Esophagus squamous epithelium (tissue), 5 donors: ENCODE measurements around the gene IQSEC1. TPM values are rescaled to one million over a fixed set of nuclear protein-coding genes. Genes with fewer than 3 reads are reported as not detected.

ENCODE experiments used
- DNase-seq: peaks from one replicate; lab custom pipeline; 2025; lab: John Stamatoyannopoulos, UW
- H3K27ac ChIP-seq, 4 donors: fragments of 200-600 bp; sonication (generic); one replicate each; pipeline ENCODE4 v1.5.1; 2016 to 2019; ENCODE audit warnings: mild to moderate bottlenecking in 1 of 4
- H3K27me3 ChIP-seq, 4 donors: fragments of 200-600 bp; sonication (generic); 1 replicate in 3 of 4; 2 replicates in 1 of 4; pipeline versions ENCODE4 v1.5.1 to v1.6.0; 2017 to 2021; ENCODE audit warnings: antibody characterized with exemption in 1 of 4
- H3K36me3 ChIP-seq, 3 donors: fragments of 200-600 bp; sonication (generic); one replicate each; pipeline ENCODE4 v1.5.1; 2016 to 2019
- H3K4me1 ChIP-seq, 3 donors: fragments of 200-600 bp; sonication (generic); one replicate each; pipeline ENCODE4 v1.5.1; 2017 to 2019
- H3K4me3 ChIP-seq, 4 donors: fragments of 200-600 bp; sonication (generic); 1 replicate in 3 of 4; 2 replicates in 1 of 4; pipeline ENCODE4 v1.5.1; 2016 to 2019; ENCODE audit warnings: mild to moderate bottlenecking in 2 of 4, moderate library complexity in 1 of 4
- H3K9me3 ChIP-seq, 3 donors: fragments of 200-600 bp; sonication (generic); one replicate each; pipeline ENCODE4 v1.5.1; 2016 to 2019
- CTCF ChIP-seq, 6 experiments: fragments of 450-650 bp in 4 of 6; fragments of 200-600 bp in 2 of 6; sonication (generic) in 2 of 6; IDR thresholded peaks; one replicate each; pipeline ENCODE4 v1.5.1; 2016 to 2019; ENCODE audit warnings: antibody characterized with exemption in 6 of 6, mild to moderate bottlenecking in 4 of 6, moderate library complexity in 4 of 6
- POLR2A ChIP-seq, 4 donors: fragments of 450-650 bp; IDR thresholded peaks; one replicate each; pipeline ENCODE4 v1.6.1; 2017; ENCODE audit warnings: antibody characterized with exemption in 4 of 4, mild to moderate bottlenecking in 4 of 4, moderate library complexity in 3 of 4
- WGBS, 2 donors: methylation state at CpG; one replicate each; pipeline ENCODE4 v1.1.5; 2018; 5-methylcytosine and 5-hydroxymethylcytosine counted together
- intact Hi-C: fragments of 100-400 bp; cut with DNase I; formaldehyde crosslinking; loops from one replicate; pipeline ENCODE4 v1.15.0; 2022
- total RNA-seq, 4 donors: library from RNA; depleted of rRNA; stranded (reverse); fragments of >200 nt; gene quantifications; one replicate each; pipeline ENCODE4 v1.1.0, GENCODE V29; 2016
- donor health status: DM: yes; HTN: yes; CAD: no.

IQSEC1 gene
- total RNA-seq, 4 donors from 2014 or later = 7.3 to 27.1 (median 10.7) TPM

DNA sequence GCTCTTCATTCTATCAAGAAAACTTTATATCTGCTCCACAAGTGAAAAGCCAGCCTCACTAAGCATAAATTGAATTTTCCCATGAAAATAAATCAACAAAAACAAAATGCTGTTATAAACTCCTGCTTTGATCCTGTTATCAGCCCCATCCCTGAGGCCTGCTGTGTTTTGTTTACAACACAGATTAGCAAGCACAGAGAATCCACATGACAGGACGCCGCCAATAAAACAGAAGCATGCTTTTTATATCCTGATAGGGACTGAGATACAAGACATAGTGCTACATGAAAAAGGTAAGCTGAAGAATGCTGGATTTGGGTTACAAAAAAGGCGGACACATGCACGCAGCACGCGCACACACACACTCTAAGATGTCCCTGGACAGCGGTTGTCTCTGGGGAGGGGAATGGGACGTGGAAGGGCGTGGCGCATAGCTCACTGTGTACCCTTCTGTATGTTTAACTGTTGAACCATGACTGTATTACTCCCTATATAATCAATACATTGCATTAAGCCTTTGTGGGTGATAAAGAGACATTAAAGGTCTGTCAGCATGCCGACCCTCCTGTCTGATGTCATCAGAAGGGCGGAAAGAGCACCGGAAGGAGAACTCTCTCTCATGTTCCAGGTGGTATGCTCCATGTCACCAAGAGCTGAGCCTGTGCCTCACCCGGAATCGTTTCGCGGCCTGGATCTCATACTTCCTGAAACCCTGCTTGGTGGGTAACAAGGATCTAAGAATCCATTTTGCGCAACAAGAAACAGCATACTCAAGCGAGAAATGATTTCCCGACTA is 93.9 kb downstream of the IQSEC1 start:
- intact Hi-C loops = no loop called here
- no peak overlapping the region for H3K4me3 ChIP-seq
- TF ChIP-seq POLR2A (IDR thresholded peaks at IDR 0.05) = no peak
- TF ChIP-seq CTCF (IDR thresholded peaks at IDR 0.05) = no peak
- peaks cover 0 to 5% (median 0%) of the 10 kb centered on the region in 3 donors for H3K4me1 ChIP-seq
- H3K36me3 ChIP-seq = no peaks in the 10 kb centered on the region
- no peaks in the 10 kb centered on the region for H3K9me3 ChIP-seq
- WGBS, 2 donors = 88 to 90% methylated on average over 17 to 20 of the region's 20 CpGs
- no peak for DNase-seq
- H3K27me3 ChIP-seq = no peaks in the 10 kb centered on the region
- no peak overlapping the region for H3K27ac ChIP-seq

- 77 to 83% methylated on average over 4 of the region's 4 CpGs for WGBS, 2 donors
- no peaks in the 10 kb centered on the region for H3K27me3 ChIP-seq
- intact Hi-C loops = no loop called here
- H3K27ac ChIP-seq = no peak overlapping the region
- no peak for DNase-seq
- no peak overlapping the region for H3K4me3 ChIP-seq
- H3K36me3 ChIP-seq = no peaks in the 10 kb centered on the region
- no peaks in the 10 kb centered on the region for H3K9me3 ChIP-seq
- H3K4me1 ChIP-seq = no peaks in the 10 kb centered on the region
- no peak for TF ChIP-seq CTCF (IDR thresholded peaks at IDR 0.05)
- no peak for TF ChIP-seq POLR2A (IDR thresholded peaks at IDR 0.05)
Measured at GRCh38 chr3:12978682-12979081, 94.5 kb downstream of the IQSEC1 start.

DNA sequence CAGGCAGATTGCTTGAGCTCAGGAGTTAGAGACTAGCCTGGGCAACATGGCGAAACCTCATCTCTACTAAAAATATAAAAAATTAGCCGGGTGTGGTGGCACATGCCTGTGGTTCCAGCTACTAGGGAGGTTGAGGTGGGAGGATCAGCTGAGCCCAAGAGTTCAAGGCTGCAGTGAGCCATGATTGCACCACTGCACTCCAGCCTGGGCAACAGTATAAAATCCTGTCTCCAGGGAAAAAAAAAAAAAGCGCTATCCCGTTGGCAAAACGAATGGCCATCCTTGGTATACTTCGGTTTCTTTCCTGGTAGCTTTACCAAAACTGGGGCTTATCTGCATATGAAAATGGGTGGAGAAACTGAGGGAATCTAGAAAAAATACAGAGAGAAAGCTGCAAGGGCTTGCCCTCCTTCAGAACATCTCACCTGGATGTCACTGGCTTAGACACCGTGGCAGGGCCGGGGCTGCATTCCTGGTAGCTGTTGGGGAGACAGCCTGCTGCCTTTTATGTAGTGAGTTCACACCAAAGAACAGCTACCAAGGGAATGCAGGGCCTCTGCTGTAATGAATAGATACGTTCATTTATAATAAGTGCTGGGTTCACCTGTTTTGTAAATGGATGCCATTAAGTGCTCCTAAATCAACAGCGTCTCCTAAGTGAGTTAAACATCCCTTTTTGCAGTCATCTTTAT is 96.0 kb downstream of the IQSEC1 start:
- Histone ChIP-seq H3K4me3 (no peak overlapping the region), H3K27ac (no peak overlapping the region), H3K36me3 (no peaks in the 10 kb centered on the region), H3K9me3 (no peaks in the 10 kb centered on the region), H3K4me1 (no peaks in the 10 kb centered on the region), H3K27me3 (no peaks in the 10 kb centered on the region)
- TF ChIP-seq CTCF (IDR thresholded peaks at IDR 0.05) (no peak), POLR2A (IDR thresholded peaks at IDR 0.05) (no peak)
- intact Hi-C loops = no loop called here
- WGBS, 2 donors = 76 to 85% methylated on average over 10 of the region's 10 CpGs
- no peak for DNase-seq

- 77 to 86% methylated on average over 5 to 6 of the region's 12 CpGs for WGBS, 2 donors
- H3K27ac ChIP-seq = no peak overlapping the region
- H3K4me3 ChIP-seq = no peak overlapping the region
- H3K27me3 ChIP-seq = no peaks in the 10 kb centered on the region
- TF ChIP-seq CTCF (IDR thresholded peaks at IDR 0.05) = no peak
- TF ChIP-seq POLR2A (IDR thresholded peaks at IDR 0.05) = no peak
- H3K9me3 ChIP-seq = no peaks in the 10 kb centered on the region
- DNase-seq = no peak
- H3K36me3 ChIP-seq = no peaks in the 10 kb centered on the region
- H3K4me1 ChIP-seq = no peaks in the 10 kb centered on the region
- intact Hi-C loops = no loop called here
Measured at GRCh38 chr3:12975748-12976522, 97.3 kb downstream of the IQSEC1 start.
